GM12892 (cell line): ENCODE measurements around the gene CEACAM18.

ENCODE experiments used
- POLR2A ChIP-seq: IDR thresholded peaks from 2 replicates; pipeline ENCODE4 v1.6.1; 2011; ENCODE audit warnings: low read depth, low read length, control low read depth
- POLR2AphosphoS5 ChIP-seq: IDR thresholded peaks from 2 replicates; pipeline ENCODE4 v1.6.1; 2011; ENCODE audit warnings: low read depth, low read length, control low read depth

DNA sequence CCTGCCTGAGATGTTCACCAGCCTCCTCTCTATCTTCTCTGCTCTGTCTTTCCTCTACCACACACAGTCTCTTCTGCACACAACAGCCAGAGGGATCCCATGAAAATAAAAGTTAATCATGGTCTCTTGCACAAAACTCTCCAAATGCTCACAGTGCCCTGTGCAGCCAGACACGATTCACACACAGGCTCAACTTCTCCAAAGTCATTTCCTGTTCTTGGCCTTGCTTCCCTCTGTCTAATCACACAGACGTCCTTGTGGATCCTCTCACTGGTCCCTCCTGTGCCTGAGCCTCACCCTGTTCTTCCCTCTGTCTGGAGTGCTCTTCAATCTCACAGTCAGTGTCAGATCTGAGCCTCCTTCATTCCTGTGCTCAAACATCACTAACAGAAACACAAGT is 15.4 kb downstream of the CEACAM18 start:
- no peak for TF ChIP-seq POLR2A
- no peak for TF ChIP-seq POLR2AphosphoS5
